Adrenal gland (tissue), 12 donors: ENCODE measurements around the gene CFAP251. TPM values are rescaled to one million over a fixed set of nuclear protein-coding genes. Genes with fewer than 3 reads are reported as not detected.

ENCODE experiments used
- DNase-seq, 7 donors: peaks; one replicate each; pipeline ENCODE4 v3.0.0-alpha.2; 2019 to 2020
- H3K27ac ChIP-seq, 5 donors: fragments of 200-600 bp; sonication (generic) in 4 of 5; 1 replicate in 3 of 5; 2 replicates in 2 of 5; pipeline versions ENCODE4 v1.5.1 to v1.8.0; 2016 to 2020; ENCODE audit warnings: mild to moderate bottlenecking in 1 of 5
- H3K27me3 ChIP-seq: fragments of 200-600 bp; 2 replicates; pipeline ENCODE4 v1.8.0; 2021
- H3K36me3 ChIP-seq, 2 donors: fragments of 200-600 bp; replicated peaks in 1 of 2; 1 replicate in 1 of 2; 2 replicates in 1 of 2; pipeline versions ENCODE4 v1.5.1 to v1.8.0; 2018 to 2022
- H3K4me1 ChIP-seq, 2 donors: fragments of 200-600 bp; replicated peaks in 1 of 2; 1 replicate in 1 of 2; 2 replicates in 1 of 2; pipeline versions ENCODE4 v1.5.1 to v1.8.0; 2018 to 2021
- H3K4me3 ChIP-seq, 4 donors: fragments of 200-600 bp; sonication (generic) in 3 of 4; one replicate each; pipeline ENCODE4 v1.5.1; 2016 to 2018
- H3K9me3 ChIP-seq, 3 donors: fragments of 200-600 bp; sonication (generic) in 1 of 3; replicated peaks in 1 of 3; 1 replicate in 2 of 3; 2 replicates in 1 of 3; pipeline versions ENCODE4 v1.5.1 to v1.8.0; 2016 to 2021
- CTCF ChIP-seq, 6 experiments: fragments of 450-650 bp in 4 of 6; fragments of 200-600 bp in 2 of 6; sonication (generic) in 1 of 6; IDR thresholded peaks; 1 replicate in 5 of 6; 2 replicates in 1 of 6; pipeline versions ENCODE4 v1.5.1 to v1.8.0; 2016 to 2021; ENCODE audit warnings: antibody characterized with exemption in 6 of 6, mild to moderate bottlenecking in 2 of 6, moderate library complexity in 1 of 6
- POLR2A ChIP-seq, 2 donors: fragments of 450-650 bp; IDR thresholded peaks; one replicate each; pipeline ENCODE4 v1.6.1; 2017; ENCODE audit warnings: antibody characterized with exemption in 2 of 2, mild to moderate bottlenecking in 2 of 2, moderate library complexity in 1 of 2
- WGBS, 4 donors: extraction: QIAGEN DNeasy Blood & Tissue Kit in 2 of 4; methylation state at CpG; one replicate each; pipeline versions ENCODE4 v1.1.5 to v1.1.7; 2013 to 2017; 5-methylcytosine and 5-hydroxymethylcytosine counted together
- intact Hi-C, 2 donors: fragments of 100-400 bp; cut with DNase I; formaldehyde crosslinking; loops; one replicate each; pipeline versions ENCODE4 v1.14.1 to v1.15.0; 2022 to 2023
- polyA plus RNA-seq, 3 donors: library from polyadenylated mRNA; stranded (reverse); fragments of 200-250 nt in 2 of 3; fragments of 350-450 nt in 1 of 3; fragmentation: Illumina TruSeq in 1 of 3; extraction: RNeasy Lipid Tissue Mini Kit (QIAGEN cat#74804) in 1 of 3; gene quantifications; one replicate each; pipeline ENCODE4 v1.2.3, GENCODE V29; 2013 to 2014
- total RNA-seq, 9 donors: library from RNA; depleted of rRNA in 4 of 9; stranded (reverse); fragments of >200 nt in 4 of 9; fragments of 120-200 nt in 1 of 9; fragmentation: NEBNext Ultra II Directional in 1 of 9; extraction: Animal tissue kit (Norgen Biotek cat#: 25700) in 1 of 9; gene quantifications; one replicate each; pipeline versions ENCODE4 v1.1.0 to v1.2.4, GENCODE V29; 2013 to 2023
- donor health status: healthy with polysubstance abuse.
- donor health status: Bipolar disorder and iron deficiency.
- donor health status: DM: yes; HTN: yes; CAD: no.
- donor health status: DM: no; HTN: no; CAD: no.
- donor health status: DM: no; HTN: no; CAD: no.
- donor health status: DM: yes; HTN: yes; CAD: no.

CFAP251 gene
- total and polyA plus RNA-seq, 12 donors = 0.30 to 11.6 (median 2.7) TPM

GRCh38 chr12:122013791-122014590 is 95.6 kb downstream of the CFAP251 start:
- Histone ChIP-seq H3K9me3 (no peaks in the 10 kb centered on the region), H3K27me3 (no peaks in the 10 kb centered on the region), H3K27ac (no peak overlapping the region), H3K4me3 (no peak overlapping the region), H3K36me3 (no peaks in the 10 kb centered on the region), H3K4me1 (no peaks in the 10 kb centered on the region)
- no peak for TF ChIP-seq CTCF (IDR thresholded peaks at IDR 0.05)
- TF ChIP-seq POLR2A (IDR thresholded peaks at IDR 0.05) = no peak
- DNase-seq = no peak
- intact Hi-C loops = no loop called here
- 82 to 88% (median 85%) methylated on average over 19 of the region's 19 CpGs for WGBS, 4 donors

- Histone ChIP-seq H3K9me3 (no peaks in the 10 kb centered on the region), H3K4me1 (no peaks in the 10 kb centered on the region), H3K27me3 (no peaks in the 10 kb centered on the region), H3K27ac (no peak overlapping the region), H3K4me3 (no peak overlapping the region), H3K36me3 (no peaks in the 10 kb centered on the region)
- TF ChIP-seq CTCF (IDR thresholded peaks at IDR 0.05) (no peak), POLR2A (IDR thresholded peaks at IDR 0.05) (no peak)
- WGBS, 4 donors = 80 to 93% (median 91%) methylated on average over 4 to 5 of the region's 5 CpGs
- intact Hi-C loops = no loop called here
- no peak for DNase-seq
Observed at GRCh38 chr12:122014781-122015180, 96.4 kb downstream of the CFAP251 start.

- TF ChIP-seq POLR2A (IDR thresholded peaks at IDR 0.05) (no peak), CTCF (IDR thresholded peaks at IDR 0.05) (no peak)
- DNase-seq = no peak
- Histone ChIP-seq H3K9me3 (no peaks in the 10 kb centered on the region), H3K36me3 (no peaks in the 10 kb centered on the region), H3K27ac (no peak overlapping the region), H3K27me3 (no peaks in the 10 kb centered on the region), H3K4me1 (peaks cover 5 to 11% of the 10 kb centered on the region in 2 donors), H3K4me3 (no peak overlapping the region)
- intact Hi-C loops = no loop called here
Observed at GRCh38 chr12:122018457-122018856, 100.1 kb downstream of the CFAP251 start.

- TF ChIP-seq POLR2A (IDR thresholded peaks at IDR 0.05) (no peak), CTCF (IDR thresholded peaks at IDR 0.05) (no peak)
- Histone ChIP-seq H3K27ac (no peak overlapping the region), H3K27me3 (no peaks in the 10 kb centered on the region), H3K9me3 (no peaks in the 10 kb centered on the region), H3K36me3 (no peaks in the 10 kb centered on the region), H3K4me3 (no peak overlapping the region), H3K4me1 (peaks cover 10 to 16% of the 10 kb centered on the region in 2 donors)
- 92 to 95% (median 94%) methylated on average over 4 of the region's 4 CpGs for WGBS, 4 donors
- no peak for DNase-seq
- intact Hi-C loops = no loop called here
Observed at GRCh38 chr12:122018937-122019336, 100.5 kb downstream of the CFAP251 start.
